OCI-LY1 (cell line): Measurements from ENCODE around the gene GABBR2.

ENCODE experiments used
- H2AFZ ChIP-seq: fragments of 200-600 bp; sonication (generic), shearing (Covaris generic); 2 replicates; pipeline ENCODE4 v1.6.0; 2014; ENCODE audit warnings: antibody characterized with exemption, mild to moderate bottlenecking, low read length
- H3F3A ChIP-seq: fragments of 200-600 bp; sonication (generic), shearing (Covaris generic); 2 replicates; pipeline ENCODE4 v1.6.0; 2014; ENCODE audit warnings: mild to moderate bottlenecking, antibody characterized with exemption, low read length, moderate library complexity; ENCODE audit not compliant: insufficient read depth
- H3K27ac ChIP-seq: fragments of 200-600 bp; sonication (generic); 2 replicates; pipeline ENCODE4 v1.5.1; 2014; ENCODE audit warnings: low read length, mixed run types, mild to moderate bottlenecking, low read depth; ENCODE audit not compliant: poor library complexity, severe bottlenecking
- H3K27me3 ChIP-seq: fragments of 200-600 bp; sonication (generic); 2 replicates; pipeline ENCODE4 v1.6.0; 2014; ENCODE audit warnings: antibody characterized with exemption, mild to moderate bottlenecking, low read length, moderate library complexity; ENCODE audit not compliant: insufficient read depth
- H3K36me3 ChIP-seq: fragments of 200-600 bp; sonication (generic); 2 replicates; pipeline ENCODE4 v1.6.1; 2014; ENCODE audit warnings: mild to moderate bottlenecking, antibody characterized with exemption, low read length, moderate library complexity, mixed read lengths; ENCODE audit not compliant: insufficient read depth
- H3K4me1 ChIP-seq: fragments of 200-600 bp; sonication (generic); 2 replicates; pipeline ENCODE4 v1.5.1; 2014; ENCODE audit warnings: mild to moderate bottlenecking, low read length, moderate library complexity; ENCODE audit not compliant: insufficient read depth, severe bottlenecking
- H3K4me2 ChIP-seq: fragments of 200-600 bp; sonication (generic), shearing (Covaris generic); 2 replicates; pipeline ENCODE4 v1.6.1; 2014; ENCODE audit warnings: low read length
- H3K4me3 ChIP-seq: fragments of 200-600 bp; sonication (generic); 2 replicates; pipeline ENCODE4 v1.5.1; 2014; ENCODE audit warnings: low read length, low read depth, mild to moderate bottlenecking, mixed read lengths; ENCODE audit not compliant: poor library complexity, severe bottlenecking
- H3K79me2 ChIP-seq: fragments of 200-600 bp; shearing (Covaris generic); 2 replicates; pipeline ENCODE4 v1.6.1; 2016; ENCODE audit warnings: mixed run types, low read length, mixed read lengths; ENCODE audit not compliant: insufficient read depth
- H3K9ac ChIP-seq: fragments of 200-600 bp; sonication (generic), shearing (Covaris generic); 2 replicates; pipeline ENCODE4 v1.6.1; 2014; ENCODE audit warnings: mild to moderate bottlenecking, low read length, mixed read lengths
- H3K9me2 ChIP-seq: fragments of 200-600 bp; sonication (generic), shearing (Covaris generic); 2 replicates; pipeline ENCODE4 v1.6.1; 2014; ENCODE audit warnings: low read depth, mild to moderate bottlenecking, low read length, mixed read lengths
- H3K9me3 ChIP-seq: fragments of 200-600 bp; shearing (Covaris generic); 2 replicates; pipeline ENCODE4 v1.6.1; 2014; ENCODE audit warnings: low read length, mixed read lengths
- H4K20me1 ChIP-seq: fragments of 200-600 bp; sonication (generic), shearing (Covaris generic); 2 replicates; pipeline ENCODE4 v1.6.0; 2016; ENCODE audit warnings: mild to moderate bottlenecking, low read length; ENCODE audit not compliant: insufficient read depth
- EZH2 ChIP-seq: fragments of 200-600 bp; sonication (generic), shearing (Covaris generic); IDR thresholded peaks from 2 replicates; pipeline ENCODE4 v1.8.0; 2017; ENCODE audit warnings: borderline replicate concordance, mixed run types, mild to moderate bottlenecking, antibody characterized with exemption, low read length, moderate library complexity, mixed read lengths
- TF ChIP-seq, protein P1 (sequence below): fragments of 200-600 bp; sonication (generic), shearing (Covaris generic); IDR thresholded peaks from 2 replicates; pipeline ENCODE4 v1.5.1; 2017; ENCODE audit warnings: mild to moderate bottlenecking, antibody characterized with exemption, low read length, moderate library complexity, mixed read lengths

The GABBR2 gene

GRCh38 chr9:98530275-98530674 is 178.5 kb downstream of the GABBR2 start:
- Histone ChIP-seq H3F3A (no peaks in the 10 kb centered on the region), H3K9ac (no peak overlapping the region), H3K4me2 (no peak overlapping the region), H3K4me3 (no peak overlapping the region), H3K79me2 (no peaks in the 10 kb centered on the region), H3K27me3 (no peaks in the 10 kb centered on the region), H3K9me3 (no peaks in the 10 kb centered on the region), H2AFZ (no peak overlapping the region), H3K4me1 (no peaks in the 10 kb centered on the region), H3K36me3 (no peaks in the 10 kb centered on the region), H3K9me2 (no peaks in the 10 kb centered on the region), H4K20me1 (no peaks in the 10 kb centered on the region), H3K27ac (no peak overlapping the region)
- no peak for TF ChIP-seq EZH2
- TF ChIP-seq, protein P1, sequence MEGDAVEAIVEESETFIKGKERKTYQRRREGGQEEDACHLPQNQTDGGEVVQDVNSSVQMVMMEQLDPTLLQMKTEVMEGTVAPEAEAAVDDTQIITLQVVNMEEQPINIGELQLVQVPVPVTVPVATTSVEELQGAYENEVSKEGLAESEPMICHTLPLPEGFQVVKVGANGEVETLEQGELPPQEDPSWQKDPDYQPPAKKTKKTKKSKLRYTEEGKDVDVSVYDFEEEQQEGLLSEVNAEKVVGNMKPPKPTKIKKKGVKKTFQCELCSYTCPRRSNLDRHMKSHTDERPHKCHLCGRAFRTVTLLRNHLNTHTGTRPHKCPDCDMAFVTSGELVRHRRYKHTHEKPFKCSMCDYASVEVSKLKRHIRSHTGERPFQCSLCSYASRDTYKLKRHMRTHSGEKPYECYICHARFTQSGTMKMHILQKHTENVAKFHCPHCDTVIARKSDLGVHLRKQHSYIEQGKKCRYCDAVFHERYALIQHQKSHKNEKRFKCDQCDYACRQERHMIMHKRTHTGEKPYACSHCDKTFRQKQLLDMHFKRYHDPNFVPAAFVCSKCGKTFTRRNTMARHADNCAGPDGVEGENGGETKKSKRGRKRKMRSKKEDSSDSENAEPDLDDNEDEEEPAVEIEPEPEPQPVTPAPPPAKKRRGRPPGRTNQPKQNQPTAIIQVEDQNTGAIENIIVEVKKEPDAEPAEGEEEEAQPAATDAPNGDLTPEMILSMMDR, result no peak

DNA sequence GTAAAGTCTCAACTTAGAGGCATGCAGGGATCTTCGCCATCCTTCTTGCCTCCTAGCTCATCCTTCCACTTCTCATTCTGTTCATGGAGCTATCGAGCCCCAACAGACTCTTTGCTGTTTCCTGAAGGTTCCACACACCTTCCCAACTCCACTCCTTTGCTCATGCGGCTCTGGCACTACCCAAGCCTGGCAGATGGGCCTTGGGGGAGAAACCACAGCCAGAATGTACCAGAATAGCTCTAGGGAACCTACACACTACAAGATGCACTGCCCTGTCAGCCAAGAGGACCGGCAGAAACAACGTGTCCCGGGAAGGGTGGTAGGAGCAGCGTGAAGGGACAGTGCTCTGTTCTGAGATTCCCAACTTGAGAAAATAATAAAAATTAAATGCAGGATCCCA is 178.9 kb downstream of the GABBR2 start:
- Histone ChIP-seq H3K4me2 (no peak overlapping the region), H3K4me3 (no peak overlapping the region), H3K27ac (no peak overlapping the region), H4K20me1 (no peaks in the 10 kb centered on the region), H3K36me3 (no peaks in the 10 kb centered on the region), H3K4me1 (no peaks in the 10 kb centered on the region), H2AFZ (no peak overlapping the region), H3K9me2 (no peaks in the 10 kb centered on the region), H3K27me3 (no peaks in the 10 kb centered on the region), H3K79me2 (no peaks in the 10 kb centered on the region), H3K9ac (no peak overlapping the region), H3F3A (no peaks in the 10 kb centered on the region), H3K9me3 (no peaks in the 10 kb centered on the region)
- no peak for TF ChIP-seq EZH2
- TF ChIP-seq, protein P1, result no peak

DNA sequence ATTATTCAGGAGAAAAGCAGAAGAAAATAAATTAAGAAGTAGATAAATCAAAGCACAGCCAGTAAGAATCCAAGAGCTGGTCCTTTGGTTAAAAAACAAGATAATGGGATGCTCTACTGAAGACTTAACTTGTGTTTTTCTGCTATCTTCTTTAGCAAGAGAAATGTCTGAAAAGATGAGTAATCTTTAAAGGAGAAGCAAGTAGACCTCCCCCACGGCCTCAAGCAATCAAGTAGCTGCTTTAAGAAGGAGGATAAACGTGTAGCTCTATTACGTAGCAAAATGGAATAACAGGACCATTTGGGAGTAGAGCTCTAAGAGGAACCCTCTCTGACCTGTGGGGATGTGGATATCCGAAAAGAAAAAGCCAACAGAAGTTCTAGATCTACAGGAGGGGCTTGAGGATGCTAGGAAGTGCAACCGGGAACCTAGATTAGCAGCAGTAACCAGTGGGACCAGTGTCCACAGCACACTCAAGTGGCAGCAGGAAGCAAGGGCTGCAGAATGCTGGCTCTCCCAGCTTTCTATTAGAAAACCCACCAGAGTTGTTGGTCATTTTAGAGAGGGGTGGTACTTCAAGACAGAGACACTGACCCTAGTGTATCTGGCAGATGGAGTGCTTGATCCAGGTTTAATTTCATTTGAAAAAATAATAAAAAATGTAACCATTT is 185.4 kb downstream of the GABBR2 start:
- H3K27me3 ChIP-seq, result no peaks in the 10 kb centered on the region
- H2AFZ ChIP-seq, result no peak overlapping the region
- no peaks in the 10 kb centered on the region for H3K4me1 ChIP-seq
- no peak overlapping the region for H3K9ac ChIP-seq
- no peak overlapping the region for H3K27ac ChIP-seq
- no peak overlapping the region for H3K4me2 ChIP-seq
- H3K36me3 ChIP-seq, result no peaks in the 10 kb centered on the region
- H3K4me3 ChIP-seq, result no peak overlapping the region
- H3K9me3 ChIP-seq, result no peaks in the 10 kb centered on the region
- H4K20me1 ChIP-seq, result no peaks in the 10 kb centered on the region
- TF ChIP-seq, protein P1, result no peak
- TF ChIP-seq EZH2, result no peak
- no peaks in the 10 kb centered on the region for H3K79me2 ChIP-seq
- no peaks in the 10 kb centered on the region for H3F3A ChIP-seq
- no peaks in the 10 kb centered on the region for H3K9me2 ChIP-seq
